ENCODE results near the gene SORCS2.

- TF ChIP-seq CTCF (IDR thresholded peaks at IDR 0.05) (no peak), POLR2A (IDR thresholded peaks at IDR 0.05) (no peak)
Observed at GRCh38 chr4:7731437-7731836, 539.1 kb downstream of the SORCS2 start.

Data from esophagus squamous epithelium (tissue), 4 donors.